GM21381 (cell line): ENCODE measurements around the gene DDAH1.

Experiments used
- ATAC-seq: cut with Tn5 transposase; IDR thresholded peaks from one replicate; pipeline ENCODE4 v1.9.1; 2021; ENCODE audit warnings: mild to moderate bottlenecking, moderate library complexity; ENCODE audit not compliant: unreplicated experiment

The DDAH1 gene

DNA sequence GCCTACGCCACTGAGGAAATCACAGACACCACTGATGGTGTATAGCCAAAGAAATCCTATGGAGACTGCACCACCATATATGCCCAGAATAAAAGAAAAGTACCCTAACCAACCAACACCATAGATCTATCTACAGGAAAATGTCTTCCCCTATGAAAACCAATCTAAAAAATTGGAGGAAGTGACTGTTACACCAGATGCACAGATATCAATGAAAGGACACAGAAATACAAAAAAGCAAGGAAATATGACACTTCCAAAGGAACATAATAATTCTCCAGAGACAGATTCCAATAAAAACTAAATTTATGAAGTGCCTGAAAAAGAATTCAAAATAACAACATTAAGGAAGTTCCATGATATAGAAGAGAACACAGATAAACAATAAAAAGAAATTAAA is 131.8 kb downstream of the DDAH1 start:
- ATAC-seq = no peak

DNA sequence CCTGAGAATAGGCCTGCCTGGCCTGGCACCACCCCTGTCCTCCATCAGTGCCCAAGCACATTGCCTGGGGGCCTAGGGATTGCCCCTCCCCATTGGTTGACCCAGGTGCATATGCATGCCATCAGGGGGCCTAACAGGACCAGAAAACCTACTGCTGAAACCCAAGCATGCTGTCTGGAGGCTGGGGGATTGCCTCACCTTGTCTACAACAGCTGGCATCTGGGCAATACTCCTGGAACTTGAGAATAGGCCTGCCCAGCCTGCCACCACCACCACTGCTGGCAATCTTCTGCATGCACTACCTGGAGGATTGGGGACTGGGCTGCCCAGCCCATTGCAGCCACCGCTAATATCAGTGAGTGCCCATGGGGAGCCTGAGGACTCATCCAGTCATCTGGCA is 132.4 kb downstream of the DDAH1 start:
- ATAC-seq = no peak

DNA sequence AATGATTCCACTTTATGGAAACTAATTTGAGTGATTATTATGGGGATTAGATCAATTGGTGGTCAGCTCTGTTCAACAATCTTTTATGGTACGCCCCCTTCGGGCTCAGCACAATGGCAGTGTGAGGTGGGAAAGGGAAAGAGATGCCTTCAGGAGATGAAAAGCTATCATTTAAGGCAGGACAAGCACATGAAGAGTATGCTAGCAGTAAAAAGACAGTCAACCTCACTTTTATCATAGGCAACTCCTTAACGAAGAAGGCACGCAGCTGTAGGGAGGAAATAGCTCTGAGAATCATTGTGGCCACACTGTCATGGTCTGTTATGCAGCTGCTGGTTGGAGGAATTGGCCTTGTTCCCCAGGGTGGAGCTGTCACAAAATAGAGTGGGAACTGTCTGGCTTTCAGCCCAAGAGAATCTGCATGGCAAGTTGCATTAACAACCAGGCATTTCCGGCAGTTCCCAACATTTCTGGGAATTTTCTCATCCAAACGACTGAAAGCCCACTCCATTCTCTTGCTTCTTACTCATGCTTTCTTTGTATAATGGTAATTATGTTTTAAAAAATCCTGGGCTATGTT is 134.2 kb downstream of the DDAH1 start:
- ATAC-seq = peak; percentile 57

DNA sequence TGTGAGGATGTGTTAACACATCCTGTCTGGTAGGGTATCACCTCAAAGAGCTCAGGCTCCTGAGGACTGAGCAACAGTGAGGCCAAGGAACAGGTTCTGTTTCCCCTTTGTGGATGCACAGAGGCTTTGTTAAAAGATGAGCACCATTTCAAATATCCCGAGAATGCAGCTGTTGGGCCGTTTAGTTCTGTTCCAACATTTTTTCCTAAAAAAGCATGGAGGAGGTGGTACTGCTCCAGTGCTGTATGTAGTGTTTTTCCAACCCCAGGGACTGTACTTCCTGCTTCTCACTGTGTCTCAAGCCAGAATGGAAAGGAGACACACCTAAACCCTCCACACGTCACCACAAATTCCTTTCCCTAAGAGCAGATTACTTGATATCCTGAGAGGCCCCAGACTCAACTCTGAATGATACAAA is 134.7 kb downstream of the DDAH1 start:
- no peak for ATAC-seq

DNA sequence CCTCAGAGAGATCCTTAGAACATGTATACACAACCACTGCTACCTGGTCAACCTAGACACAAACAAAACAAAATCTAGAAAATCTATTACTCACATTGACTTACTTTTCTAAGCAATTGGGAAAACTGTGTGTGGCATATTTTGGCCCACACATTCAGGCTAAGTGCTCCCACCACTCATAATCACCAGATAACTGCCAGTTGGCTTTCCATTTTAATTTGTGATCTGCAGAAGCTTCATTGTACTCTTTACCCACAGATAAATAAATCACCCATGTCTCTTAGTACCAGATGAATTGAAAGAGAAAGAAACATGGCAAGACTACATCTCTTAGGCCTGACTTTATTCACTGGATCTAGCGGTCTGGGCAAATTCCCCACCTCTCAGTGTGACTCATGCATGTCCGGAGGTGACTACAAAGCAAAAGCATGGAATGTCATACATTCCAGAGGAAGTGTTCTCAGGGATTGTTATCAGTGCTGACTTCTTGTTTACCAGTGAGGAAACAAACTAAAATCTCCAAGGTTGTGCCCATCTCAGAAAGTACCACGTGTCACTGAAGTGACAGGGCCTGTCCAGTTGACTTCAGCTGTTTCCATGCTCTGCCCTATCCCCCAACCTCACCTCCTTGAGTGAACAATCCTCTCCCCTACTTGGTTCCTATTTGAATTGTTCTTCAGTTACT is 136.1 kb downstream of the DDAH1 start:
- ATAC-seq = no peak

DNA sequence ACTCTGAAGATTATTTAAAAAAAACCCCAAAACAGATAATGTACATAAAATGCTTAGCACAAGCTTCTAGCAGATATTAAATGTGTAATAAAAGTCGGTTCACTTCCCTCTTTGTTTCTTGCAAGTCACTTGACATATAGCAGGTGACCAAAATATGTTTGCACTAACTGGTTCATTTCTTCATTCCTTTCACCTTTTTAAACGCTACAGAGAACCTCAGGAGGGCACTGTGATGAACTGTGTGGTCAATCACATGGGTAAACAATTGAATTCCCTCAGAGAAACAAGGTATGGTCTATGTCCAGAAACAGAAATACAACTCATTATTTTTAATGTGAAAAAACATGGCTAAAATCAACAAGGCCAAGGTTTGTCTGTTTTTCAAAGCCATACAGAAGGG is 137.2 kb downstream of the DDAH1 start:
- no peak for ATAC-seq

DNA sequence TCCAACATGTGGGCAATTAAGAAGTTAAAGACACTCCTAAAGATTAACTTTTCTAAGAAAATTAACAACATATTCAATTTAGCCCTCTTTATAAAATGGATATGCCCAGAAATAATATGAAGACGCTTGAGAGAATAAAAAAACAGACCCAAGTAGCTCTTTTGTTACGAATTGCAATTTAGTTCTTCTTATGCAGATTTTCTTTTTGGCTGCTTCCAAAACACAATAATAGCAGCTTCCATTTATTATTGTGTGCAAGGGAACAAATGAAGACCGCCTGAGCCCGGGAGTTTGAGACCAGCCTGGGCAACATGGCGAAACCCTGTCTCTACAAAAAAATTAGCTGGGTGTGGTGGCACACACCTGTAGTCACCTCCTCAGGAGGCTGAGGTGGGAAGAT is 138.1 kb downstream of the DDAH1 start:
- ATAC-seq = no peak

DNA sequence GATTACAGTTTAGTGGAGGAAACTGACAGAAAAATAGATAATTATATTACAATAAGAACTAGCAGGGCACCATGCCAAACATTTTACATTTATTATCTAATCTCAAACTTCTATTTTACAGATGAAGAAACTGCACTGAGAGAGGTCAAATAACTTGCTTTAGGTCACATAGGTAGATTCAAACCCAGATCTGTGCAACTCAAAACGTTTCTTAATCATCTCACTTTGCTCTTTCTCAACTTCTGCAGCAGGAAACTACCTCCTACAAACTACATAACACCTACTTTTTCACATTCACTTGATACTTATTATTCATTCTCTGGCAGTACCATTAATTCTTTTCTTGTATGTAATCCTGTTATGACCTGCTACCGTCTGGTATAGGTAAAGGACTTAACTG is 138.6 kb downstream of the DDAH1 start:
- no peak for ATAC-seq

DNA sequence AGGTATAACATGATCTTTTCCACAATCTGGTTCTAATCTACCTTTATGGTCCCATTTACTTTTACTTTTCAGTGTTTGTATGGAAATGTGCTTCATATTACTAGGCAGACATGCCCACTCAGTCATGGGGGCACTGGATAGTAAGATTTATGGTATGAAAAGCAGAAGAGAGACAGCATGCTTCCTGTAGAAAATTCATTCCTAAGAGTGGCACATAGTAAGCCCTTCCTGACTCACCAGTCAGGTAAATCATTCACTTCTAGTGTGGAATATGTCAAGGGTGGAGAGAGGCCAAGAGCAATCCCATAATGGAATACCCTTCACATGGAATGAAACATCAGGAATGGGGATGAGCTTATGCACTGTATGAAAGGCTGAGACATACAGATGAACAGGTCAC is 139.0 kb downstream of the DDAH1 start:
- no peak for ATAC-seq

DNA sequence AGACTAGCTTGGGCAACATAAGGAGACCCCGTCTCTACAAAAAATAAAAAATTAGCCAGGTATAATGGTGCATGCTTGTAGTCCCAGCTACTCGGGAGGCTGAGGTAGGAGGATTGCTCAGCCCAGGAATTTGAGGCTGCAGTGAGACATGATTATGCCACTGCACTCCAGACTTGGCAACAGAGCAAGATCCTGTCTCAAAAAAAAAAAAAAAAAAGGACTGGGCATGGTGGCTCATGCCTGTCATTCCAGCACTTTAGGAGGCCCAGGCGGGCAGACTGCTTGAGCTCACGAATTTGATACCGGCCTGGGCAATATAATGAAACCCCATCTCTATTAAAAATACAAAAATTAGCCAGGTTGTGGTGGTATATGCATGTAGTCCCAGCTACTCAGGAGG is 141.2 kb downstream of the DDAH1 start:
- no peak for ATAC-seq

DNA sequence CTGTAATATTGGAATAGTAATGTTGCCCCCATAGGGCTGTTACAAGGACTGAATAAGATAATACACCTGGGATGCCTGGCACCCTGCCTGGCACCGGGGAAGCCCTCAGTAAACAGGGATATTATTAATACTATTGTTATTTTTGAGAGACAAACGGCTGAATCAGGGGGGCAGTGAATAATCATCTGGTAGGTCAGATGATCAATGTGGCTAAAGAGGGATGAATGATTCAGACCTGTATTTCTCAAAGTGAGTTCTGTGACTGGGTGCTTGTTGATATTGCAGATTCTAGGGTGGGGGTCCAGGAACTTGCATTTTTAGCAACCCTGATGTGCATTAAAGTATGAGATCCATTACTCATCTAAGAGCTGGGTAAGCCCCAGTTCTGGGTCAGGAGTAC is 142.3 kb downstream of the DDAH1 start:
- no peak for ATAC-seq

DNA sequence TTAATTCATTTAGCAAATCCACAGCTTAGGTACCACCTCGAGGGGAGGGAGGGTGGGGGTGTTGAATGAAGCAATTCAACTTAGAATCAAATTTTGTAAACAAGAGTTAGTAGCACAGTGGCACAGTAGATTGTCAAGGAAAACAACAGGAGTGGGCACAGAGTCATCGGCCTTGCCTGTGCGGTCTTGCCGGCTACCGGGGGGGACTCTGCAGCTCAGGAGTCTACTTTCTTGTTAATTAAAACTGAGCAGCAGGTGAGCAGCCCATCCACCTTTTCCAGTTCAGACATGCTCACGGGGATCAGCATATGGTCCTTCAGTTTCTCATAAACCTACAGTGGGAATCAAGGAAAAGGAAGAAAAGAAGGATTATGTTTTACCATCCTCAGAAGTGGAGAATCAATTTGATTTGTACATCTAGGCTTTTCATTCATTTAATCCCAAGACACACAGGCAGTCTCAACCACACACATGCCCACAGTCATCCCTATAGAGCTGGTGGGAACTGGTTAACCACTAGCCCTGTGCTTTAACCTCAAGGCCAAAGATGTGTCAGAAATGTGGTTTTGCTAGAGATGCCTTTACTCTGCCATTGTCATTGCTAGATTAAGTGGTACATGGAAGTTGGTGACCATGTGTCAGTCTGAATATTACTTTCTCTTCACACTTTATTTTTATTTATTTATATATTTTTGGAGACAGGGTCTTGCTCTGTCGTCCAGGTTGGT is 143.6 kb downstream of the DDAH1 start:
- ATAC-seq = peak; percentile 77

DNA sequence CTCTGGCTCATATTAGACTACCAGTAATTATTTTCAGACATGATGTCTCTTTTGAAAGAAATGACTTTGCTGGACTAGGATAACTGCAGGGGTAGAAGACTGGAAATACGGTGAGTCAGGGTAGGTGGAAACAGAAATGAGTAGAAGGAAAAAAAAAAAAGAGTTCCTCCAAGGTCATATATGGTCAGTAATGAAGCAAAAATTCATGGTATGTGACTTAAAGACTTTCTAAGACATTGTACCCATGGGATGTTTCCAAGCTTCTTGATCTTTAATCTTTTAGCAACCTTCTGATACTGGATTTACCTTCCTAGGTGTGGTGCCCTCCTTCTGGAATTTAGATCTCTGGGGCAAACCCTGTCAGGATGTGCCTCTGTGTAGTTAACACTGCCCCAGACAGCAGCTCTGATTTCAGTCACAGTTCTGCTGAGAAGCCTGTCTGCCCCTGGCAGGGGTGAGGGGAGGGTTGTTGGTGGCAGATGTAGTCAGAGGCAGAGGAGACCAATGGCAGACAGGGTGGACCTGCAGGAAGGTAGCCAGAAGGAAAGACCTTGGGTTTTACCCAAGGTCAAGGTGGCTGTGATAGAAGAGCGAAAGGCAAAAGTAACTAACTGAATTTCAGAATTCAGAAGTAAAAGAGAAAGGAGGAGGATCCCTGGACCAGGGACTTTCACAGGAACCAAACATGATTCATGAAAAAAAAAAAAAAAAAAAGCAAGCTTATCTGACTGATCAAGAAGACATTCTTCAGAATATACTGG is 144.4 kb downstream of the DDAH1 start:
- ATAC-seq = no peak

DNA sequence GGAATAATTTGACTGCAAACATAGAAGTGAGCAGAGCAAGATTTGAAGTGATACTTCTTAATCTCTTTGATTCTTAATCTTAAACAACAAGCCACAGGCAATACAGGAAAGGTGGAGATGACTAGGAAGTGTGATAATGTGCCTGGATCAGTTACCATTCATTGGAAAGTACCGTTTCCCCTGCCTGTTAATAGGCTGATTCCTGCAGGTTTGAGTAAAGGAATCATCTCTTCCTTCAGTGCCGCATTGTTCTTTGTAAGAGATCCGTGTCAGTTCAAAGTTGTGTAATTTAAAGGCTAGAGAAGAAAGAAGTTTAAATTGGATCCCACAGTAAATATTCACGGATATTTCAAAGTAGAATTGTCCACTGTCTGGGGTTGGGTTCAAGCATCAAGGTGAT is 145.0 kb downstream of the DDAH1 start:
- ATAC-seq = no peak

DNA sequence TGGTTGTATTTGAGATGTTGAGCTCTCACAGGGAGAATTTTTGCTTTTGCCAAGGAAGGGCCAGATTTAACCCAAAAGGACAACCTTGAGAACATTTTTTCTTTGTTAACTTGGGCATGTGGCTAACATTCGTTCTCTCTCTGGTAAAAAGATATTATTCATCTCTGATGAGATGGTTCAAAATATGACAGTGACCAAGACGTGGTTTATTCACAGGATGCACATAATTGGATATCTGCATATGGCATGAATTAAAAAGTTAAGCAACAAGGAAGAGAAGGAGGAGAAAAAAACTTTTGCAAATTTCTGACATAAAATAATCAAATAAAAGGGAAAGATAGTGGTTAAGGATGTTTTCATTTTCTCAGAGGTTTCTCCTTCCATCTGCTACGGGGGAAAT is 145.5 kb downstream of the DDAH1 start:
- no peak for ATAC-seq

DNA sequence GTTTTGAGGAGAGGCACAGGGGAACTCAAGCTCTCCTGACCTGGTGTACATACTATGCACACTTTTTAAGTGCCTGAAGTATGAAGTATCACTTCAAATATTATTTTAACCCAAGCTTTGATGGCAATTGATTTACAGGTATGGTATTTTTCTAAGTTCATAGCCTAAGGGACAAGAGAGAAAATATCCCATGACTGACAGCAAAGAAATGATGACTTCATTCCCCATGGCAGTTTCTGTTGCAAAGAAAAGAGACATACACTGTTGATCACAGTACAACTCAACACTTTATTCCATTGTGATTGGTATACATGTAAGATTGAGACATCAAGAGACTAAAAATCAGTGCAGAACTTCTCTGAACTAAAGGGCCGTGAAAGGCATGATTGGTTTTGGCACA is 146.7 kb downstream of the DDAH1 start:
- ATAC-seq = no peak

DNA sequence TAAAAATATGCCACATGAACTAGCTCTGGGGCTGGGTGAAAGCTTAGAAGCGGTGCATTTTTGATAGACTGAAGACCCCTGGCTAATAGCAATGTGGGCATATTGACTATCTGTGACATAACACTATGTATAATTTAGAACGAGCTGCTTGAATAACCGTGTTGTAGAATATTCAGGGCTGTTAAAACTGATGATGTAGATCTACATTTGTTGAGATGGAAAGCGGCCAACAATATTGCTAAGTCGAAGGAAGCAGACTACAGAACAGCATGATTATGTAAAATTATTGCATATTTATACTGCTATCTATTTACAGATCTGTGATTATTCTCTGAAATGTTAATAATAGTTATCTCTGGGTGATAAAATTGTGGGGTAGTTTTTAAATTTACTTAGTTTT is 147.4 kb downstream of the DDAH1 start:
- no peak for ATAC-seq

DNA sequence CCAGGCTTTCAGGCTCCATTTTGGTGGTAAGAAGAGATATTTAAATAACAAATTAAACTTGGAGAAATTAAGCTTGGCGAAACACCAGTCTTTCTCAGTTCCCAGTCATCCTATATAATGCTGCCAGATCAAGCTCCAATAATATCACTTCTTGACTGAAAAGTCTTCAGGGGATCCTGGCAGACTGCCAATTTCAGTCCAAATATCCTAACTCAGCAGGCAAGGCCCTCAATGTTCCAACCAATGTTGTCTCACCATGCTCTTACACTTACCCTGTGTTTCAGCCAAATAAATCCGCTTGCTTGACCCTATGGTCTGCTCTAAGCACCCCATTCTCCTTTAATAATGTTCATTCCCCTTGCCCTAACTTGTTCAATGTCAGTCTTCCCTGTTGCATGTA is 148.6 kb downstream of the DDAH1 start:
- ATAC-seq = no peak

DNA sequence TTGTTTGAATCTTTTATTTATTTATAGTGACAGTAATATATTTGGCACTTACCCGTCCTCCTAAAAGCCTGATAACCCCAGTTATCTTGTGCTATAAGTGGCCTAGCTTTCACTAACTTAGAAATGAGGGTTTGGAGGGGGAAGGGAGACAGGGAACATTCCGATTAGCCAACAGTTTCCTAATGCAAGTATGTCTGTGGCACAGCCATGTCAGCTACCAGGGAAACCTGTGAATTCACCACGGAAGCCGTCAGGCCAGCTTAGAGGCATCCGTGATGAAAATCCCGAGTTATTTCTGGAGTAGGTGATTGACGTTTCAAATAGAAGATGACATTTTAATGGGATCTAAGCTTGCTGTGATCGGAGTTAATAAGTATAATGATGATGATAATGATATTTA is 149.2 kb downstream of the DDAH1 start:
- ATAC-seq = no peak

DNA sequence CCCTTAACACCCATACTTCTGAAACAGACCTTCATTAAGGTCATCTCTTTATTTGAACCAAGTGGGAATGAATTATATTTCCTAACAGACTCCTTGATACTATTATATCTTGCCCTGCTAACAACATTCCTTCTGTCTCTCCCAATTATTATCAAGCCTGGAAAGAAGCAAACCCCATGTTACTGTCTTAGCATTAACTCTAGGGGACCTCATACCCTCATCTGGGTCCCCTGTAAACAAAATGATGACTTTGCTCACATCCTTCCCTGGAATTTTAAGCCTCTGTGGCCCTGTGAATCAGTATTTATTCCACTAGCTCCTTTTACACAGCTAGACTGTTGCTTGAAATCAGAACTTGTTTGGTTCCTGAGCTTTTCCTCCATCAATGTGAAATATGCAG is 150.2 kb downstream of the DDAH1 start:
- ATAC-seq = no peak

DNA sequence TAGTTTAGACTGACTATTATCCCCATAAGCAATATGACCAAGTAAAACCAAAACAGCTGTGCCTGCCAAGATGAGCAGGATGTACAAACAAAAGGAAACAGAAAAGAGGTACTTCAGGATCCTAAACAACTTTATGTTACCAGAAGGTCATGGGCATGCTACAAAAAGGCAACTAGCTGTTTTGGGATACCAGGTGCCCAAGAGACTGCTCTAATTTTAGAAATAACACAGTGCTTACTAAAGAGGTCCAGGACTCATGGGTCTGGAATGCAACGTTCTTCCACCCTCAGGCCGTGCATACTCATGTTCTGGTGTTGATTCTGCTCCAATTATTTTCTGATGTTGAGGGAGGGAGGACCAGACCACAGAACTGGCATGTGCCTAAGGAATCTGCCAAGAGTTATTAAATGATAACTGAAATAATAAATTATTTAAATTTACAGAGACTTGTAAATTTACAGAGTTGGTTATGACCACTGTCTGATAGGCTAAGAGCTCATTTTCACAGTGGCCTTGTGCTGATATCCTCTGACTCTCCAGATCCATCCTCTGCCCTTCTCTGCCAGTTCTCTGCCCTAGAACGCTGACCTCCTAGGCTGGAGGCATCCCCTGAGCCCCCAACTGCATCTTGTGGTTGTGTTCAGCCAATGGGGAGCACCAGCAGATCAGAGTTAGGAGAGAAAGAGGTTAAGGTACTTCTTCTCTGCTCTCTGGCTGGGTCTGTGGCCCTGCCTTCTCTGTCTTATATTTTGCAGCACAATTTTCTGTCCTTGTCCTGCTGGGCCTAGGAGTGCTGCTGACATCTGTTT is 150.9 kb downstream of the DDAH1 start:
- no peak for ATAC-seq
